ENCODE results near the gene NOP9. TPM values are rescaled to one million over a fixed set of nuclear protein-coding genes. Genes with fewer than 3 reads are reported as not detected.

The NOP9 gene
- total RNA-seq (14.9 TPM), polyA plus RNA-seq (7.9 TPM)
- long read RNA-seq, donor 1, result 0 reads
- long read RNA-seq, donor 2, result 0 reads
- long read RNA-seq, donor 3, full-length matches to known transcripts, result 3 of 38 reads
- long read RNA-seq, donor 3, partial matches to known transcripts, result 30 of 38 reads
- long read RNA-seq, donor 3, other reads (novel, unspliced or antisense), result 5 of 38 reads
- long read RNA-seq, donor 4, partial matches to known transcripts, result 29 of 29 reads
- long read RNA-seq, donor 4, other reads (novel, unspliced or antisense), result 0 of 29 reads
- long read RNA-seq, donor 5, full-length matches to known transcripts, result 2 of 34 reads
- long read RNA-seq, donor 5, partial matches to known transcripts, result 32 of 34 reads
- long read RNA-seq, donor 5, other reads (novel, unspliced or antisense), result 0 of 34 reads
- long read RNA-seq, donor 6, full-length matches to known transcripts, result 1 of 21 reads
- long read RNA-seq, donor 6, partial matches to known transcripts, result 20 of 21 reads
- long read RNA-seq, donor 6, other reads (novel, unspliced or antisense), result 0 of 21 reads
- long read RNA-seq, donor 7, result 0 reads
- long read RNA-seq, donor 8, result 0 reads
- long read RNA-seq, donor 9, full-length matches to known transcripts, result 1 of 1 reads
- long read RNA-seq, donor 9, partial matches to known transcripts, result 0 of 1 reads
- long read RNA-seq, donor 9, other reads (novel, unspliced or antisense), result 0 of 1 reads
- long read RNA-seq, donor 10, full-length matches to known transcripts, result 2 of 2 reads
- long read RNA-seq, donor 10, partial matches to known transcripts, result 0 of 2 reads
- long read RNA-seq, donor 10, other reads (novel, unspliced or antisense), result 0 of 2 reads

GRCh38 chr14:24299255-24300191, at the start of gene NOP9, which contains the start of gene DHRS1:
Gene NOP9 (plus strand): TSS chr14:24299850. CDS start chr14:24299955, 105 bp downstream.
Gene DHRS1 (minus strand): TSS chr14:24299780. CDS start chr14:24299106, 674 bp downstream.
- Histone ChIP-seq H3K27me3 (ENCODE audit: control insufficient read depth in 2 of 2, insufficient read depth in 1 of 2, low read length in 1 of 2) (no peaks in the 10 kb centered on the region), H3K27ac (ENCODE audit: low read depth in 1 of 2, low read length in 1 of 2) (peak within 1 kb of the TSS; percentile 77 to 90), H3K4me1 (ENCODE audit: control insufficient read depth in 2 of 2, insufficient read depth in 2 of 2, low read length in 2 of 2) (peaks cover 14 to 32% of the 10 kb centered on the region in 2 donors), H3K4me3 (ENCODE audit: low read length in 2 of 2) (peak within 1 kb of the TSS; percentile 85 to 89), H3K9me3 (ENCODE audit: control insufficient read depth in 2 of 2, insufficient read depth in 1 of 2, low read length in 1 of 2) (no peaks in the 10 kb centered on the region), H3K36me3 (ENCODE audit: control insufficient read depth in 2 of 2, insufficient read depth in 2 of 2, low read length in 1 of 2) (peaks cover 40 to 48% of the 10 kb centered on the region in 2 donors)
- under 1% methylated on average over 75 of the region's 75 CpGs for WGBS
- DNase-seq (ENCODE audit: low read depth in 6 of 9, low spot score in 9 of 9), result peak; percentile 81 to 95 (median 90)

GRCh38 chr14:24250354-24250753, 49.3 kb upstream of the NOP9 start:
- 87% methylated on average over 4 of the region's 4 CpGs for whole genome bisulfite sequencing
- DNase-seq (ENCODE audit: low read depth in 6 of 9, low spot score in 9 of 9), result no peak
- H3K36me3 ChIP-seq (ENCODE audit: control insufficient read depth in 2 of 2, insufficient read depth in 2 of 2, low read length in 1 of 2), result no peaks in the 10 kb centered on the region
- no peaks in the 10 kb centered on the region for H3K27me3 ChIP-seq (ENCODE audit: control insufficient read depth in 2 of 2, insufficient read depth in 1 of 2, low read length in 1 of 2)
- H3K9me3 ChIP-seq (ENCODE audit: control insufficient read depth in 2 of 2, insufficient read depth in 1 of 2, low read length in 1 of 2), result no peaks in the 10 kb centered on the region
- H3K4me3 ChIP-seq (ENCODE audit: low read length in 2 of 2), result no peak overlapping the region
- H3K27ac ChIP-seq (ENCODE audit: low read depth in 1 of 2, low read length in 1 of 2), result no peak overlapping the region
- peaks cover 0 to 7% of the 10 kb centered on the region in 2 donors for H3K4me1 ChIP-seq (ENCODE audit: control insufficient read depth in 2 of 2, insufficient read depth in 2 of 2, low read length in 2 of 2)

- peaks cover 0 to 3% of the 10 kb centered on the region in 2 donors for H3K4me1 ChIP-seq (ENCODE audit: control insufficient read depth in 2 of 2, insufficient read depth in 2 of 2, low read length in 2 of 2)
- 98% methylated on average over 1 of the region's 1 CpG for WGBS
- no peak overlapping the region for H3K27ac ChIP-seq (ENCODE audit: low read depth in 1 of 2, low read length in 1 of 2)
These were observed 47.8 kb upstream of the NOP9 start for GRCh38 chr14:24251880-24252288.

GRCh38 chr14:24252289-24253124, 47.1 kb upstream of the NOP9 start:
- Histone ChIP-seq H3K4me3 (ENCODE audit: low read length in 2 of 2) (no peak overlapping the region), H3K36me3 (ENCODE audit: control insufficient read depth in 2 of 2, insufficient read depth in 2 of 2, low read length in 1 of 2) (no peaks in the 10 kb centered on the region), H3K9me3 (ENCODE audit: control insufficient read depth in 2 of 2, insufficient read depth in 1 of 2, low read length in 1 of 2) (no peaks in the 10 kb centered on the region), H3K27ac (ENCODE audit: low read depth in 1 of 2, low read length in 1 of 2) (no peak overlapping the region), H3K27me3 (ENCODE audit: control insufficient read depth in 2 of 2, insufficient read depth in 1 of 2, low read length in 1 of 2) (no peaks in the 10 kb centered on the region), H3K4me1 (ENCODE audit: control insufficient read depth in 2 of 2, insufficient read depth in 2 of 2, low read length in 2 of 2) (peaks cover 0 to 2% of the 10 kb centered on the region in 2 donors)
- 88% methylated on average over 11 of the region's 11 CpGs for WGBS
- no peak for DNase-seq (ENCODE audit: low read depth in 6 of 9, low spot score in 9 of 9)

More at GRCh38 chr14:24251880-24252288, 47.8 kb upstream of the NOP9 start:
- Histone ChIP-seq H3K9me3 (ENCODE audit: control insufficient read depth in 2 of 2, insufficient read depth in 1 of 2, low read length in 1 of 2) (no peaks in the 10 kb centered on the region), H3K27me3 (ENCODE audit: control insufficient read depth in 2 of 2, insufficient read depth in 1 of 2, low read length in 1 of 2) (no peaks in the 10 kb centered on the region), H3K4me3 (ENCODE audit: low read length in 2 of 2) (no peak overlapping the region), H3K36me3 (ENCODE audit: control insufficient read depth in 2 of 2, insufficient read depth in 2 of 2, low read length in 1 of 2) (no peaks in the 10 kb centered on the region)
- DNase-seq (ENCODE audit: low read depth in 6 of 9, low spot score in 9 of 9), result no peak

GRCh38 chr14:24253936-24254335, 45.7 kb upstream of the NOP9 start:
- Histone ChIP-seq H3K4me1 (ENCODE audit: control insufficient read depth in 2 of 2, insufficient read depth in 2 of 2, low read length in 2 of 2) (peaks cover 0 to 2% of the 10 kb centered on the region in 2 donors), H3K4me3 (ENCODE audit: low read length in 2 of 2) (no peak overlapping the region), H3K36me3 (ENCODE audit: control insufficient read depth in 2 of 2, insufficient read depth in 2 of 2, low read length in 1 of 2) (no peaks in the 10 kb centered on the region), H3K9me3 (ENCODE audit: control insufficient read depth in 2 of 2, insufficient read depth in 1 of 2, low read length in 1 of 2) (no peaks in the 10 kb centered on the region), H3K27me3 (ENCODE audit: control insufficient read depth in 2 of 2, insufficient read depth in 1 of 2, low read length in 1 of 2) (no peaks in the 10 kb centered on the region), H3K27ac (ENCODE audit: low read depth in 1 of 2, low read length in 1 of 2) (no peak overlapping the region)
- WGBS, result 95% methylated on average over 7 of the region's 7 CpGs
- no peak for DNase-seq (ENCODE audit: low read depth in 6 of 9, low spot score in 9 of 9)

GRCh38 chr14:24254630-24255392, 44.8 kb upstream of the NOP9 start:
- no peaks in the 10 kb centered on the region for H3K36me3 ChIP-seq (ENCODE audit: control insufficient read depth in 2 of 2, insufficient read depth in 2 of 2, low read length in 1 of 2)
- WGBS, result 95% methylated on average over 19 of the region's 19 CpGs
- H3K9me3 ChIP-seq (ENCODE audit: control insufficient read depth in 2 of 2, insufficient read depth in 1 of 2, low read length in 1 of 2), result no peaks in the 10 kb centered on the region
- H3K4me3 ChIP-seq (ENCODE audit: low read length in 2 of 2), result no peak overlapping the region
- no peaks in the 10 kb centered on the region for H3K27me3 ChIP-seq (ENCODE audit: control insufficient read depth in 2 of 2, insufficient read depth in 1 of 2, low read length in 1 of 2)
- peaks cover 0 to 2% of the 10 kb centered on the region in 2 donors for H3K4me1 ChIP-seq (ENCODE audit: control insufficient read depth in 2 of 2, insufficient read depth in 2 of 2, low read length in 2 of 2)
- H3K27ac ChIP-seq (ENCODE audit: low read depth in 1 of 2, low read length in 1 of 2), result no peak overlapping the region
- no peak for DNase-seq (ENCODE audit: low read depth in 6 of 9, low spot score in 9 of 9)

- H3K9me3 ChIP-seq (ENCODE audit: control insufficient read depth in 2 of 2, insufficient read depth in 1 of 2, low read length in 1 of 2), result no peaks in the 10 kb centered on the region
These were observed 44.2 kb upstream of the NOP9 start for GRCh38 chr14:24255438-24255837.

More at GRCh38 chr14:24255438-24255837, 44.2 kb upstream of the NOP9 start:
- Histone ChIP-seq H3K27ac (ENCODE audit: low read depth in 1 of 2, low read length in 1 of 2) (no peak overlapping the region), H3K36me3 (ENCODE audit: control insufficient read depth in 2 of 2, insufficient read depth in 2 of 2, low read length in 1 of 2) (no peaks in the 10 kb centered on the region), H3K27me3 (ENCODE audit: control insufficient read depth in 2 of 2, insufficient read depth in 1 of 2, low read length in 1 of 2) (no peaks in the 10 kb centered on the region), H3K4me3 (ENCODE audit: low read length in 2 of 2) (no peak overlapping the region), H3K4me1 (ENCODE audit: control insufficient read depth in 2 of 2, insufficient read depth in 2 of 2, low read length in 2 of 2) (peaks cover 0 to 2% of the 10 kb centered on the region in 2 donors)
- WGBS, result 97% methylated on average over 8 of the region's 8 CpGs
- DNase-seq (ENCODE audit: low read depth in 6 of 9, low spot score in 9 of 9), result no peak
